Measurements from ENCODE around the gene LBR.
"Not testable (repeated sequence)": the region's sequence is repeated elsewhere in the genome, so short reads cannot be mapped to it uniquely, and the experiment has no call there.

The LBR gene

GRCh38 chr1:225418598-225418997 is 9.2 kb downstream of the LBR start:
- DNase-seq: no peak

- DNase-seq: no peak
These were observed 9.8 kb downstream of the LBR start for GRCh38 chr1:225418059-225418458.

- DNase-seq: no peak
These were observed 11.7 kb downstream of the LBR start for GRCh38 chr1:225415967-225416745.

GRCh38 chr1:225415307-225415706 is 12.5 kb downstream of the LBR start:
- DNase-seq: peak; percentile 21

- peak; percentile 35 for DNase-seq
These were observed 14.0 kb downstream of the LBR start for GRCh38 chr1:225413708-225414375.

- DNase-seq: no peak
These were observed 15.0 kb downstream of the LBR start for GRCh38 chr1:225412803-225413351.

- DNase-seq: no peak
These were observed 15.5 kb downstream of the LBR start for GRCh38 chr1:225412321-225412720.

GRCh38 chr1:225410036-225410435 is 17.8 kb downstream of the LBR start:
- no peak for DNase-seq

GRCh38 chr1:225409051-225409450 is 18.8 kb downstream of the LBR start:
- DNase-seq: no peak

- DNase-seq: no peak
These were observed 19.6 kb downstream of the LBR start for GRCh38 chr1:225408249-225408648.

- DNase-seq: no peak
These were observed 20.1 kb downstream of the LBR start for GRCh38 chr1:225407755-225408154.

GRCh38 chr1:225406976-225407725 is 20.7 kb downstream of the LBR start:
- no peak for DNase-seq

GRCh38 chr1:225400968-225401367 is 26.9 kb downstream of the LBR start:
- DNase-seq: no peak

- no peak for DNase-seq
These were observed 31.5 kb downstream of the LBR start for GRCh38 chr1:225396357-225396756.

- no peak for DNase-seq
These were observed 38.0 kb downstream of the LBR start for GRCh38 chr1:225389843-225390242.

GRCh38 chr1:225388372-225388771 is 39.5 kb downstream of the LBR start:
- peak; percentile 7 for DNase-seq

- DNase-seq: not testable (repeated sequence)
These were observed 41.0 kb downstream of the LBR start for GRCh38 chr1:225386860-225387259.

- no peak for DNase-seq
These were observed 47.1 kb downstream of the LBR start for GRCh38 chr1:225380691-225381090.

GRCh38 chr1:225378880-225379279 is 49.0 kb downstream of the LBR start:
- DNase-seq: no peak

- no peak for DNase-seq
These were observed 52.8 kb downstream of the LBR start for GRCh38 chr1:225374996-225375395.

- DNase-seq: no peak
These were observed 54.7 kb downstream of the LBR start for GRCh38 chr1:225373155-225373554.

- no peak for DNase-seq
These were observed 56.4 kb downstream of the LBR start for GRCh38 chr1:225371366-225372010.

- DNase-seq: no peak
These were observed 59.7 kb downstream of the LBR start for GRCh38 chr1:225368036-225368552.

Measured in inflammatory macrophage treated with lipopolysaccharide for 4 hours (primary cell).